Measurements from ENCODE around the gene HOXA3.
A peak's percentile ranks its signal among the peaks of the same experiment; 100 is the strongest.

Gene HOXA3

DNA sequence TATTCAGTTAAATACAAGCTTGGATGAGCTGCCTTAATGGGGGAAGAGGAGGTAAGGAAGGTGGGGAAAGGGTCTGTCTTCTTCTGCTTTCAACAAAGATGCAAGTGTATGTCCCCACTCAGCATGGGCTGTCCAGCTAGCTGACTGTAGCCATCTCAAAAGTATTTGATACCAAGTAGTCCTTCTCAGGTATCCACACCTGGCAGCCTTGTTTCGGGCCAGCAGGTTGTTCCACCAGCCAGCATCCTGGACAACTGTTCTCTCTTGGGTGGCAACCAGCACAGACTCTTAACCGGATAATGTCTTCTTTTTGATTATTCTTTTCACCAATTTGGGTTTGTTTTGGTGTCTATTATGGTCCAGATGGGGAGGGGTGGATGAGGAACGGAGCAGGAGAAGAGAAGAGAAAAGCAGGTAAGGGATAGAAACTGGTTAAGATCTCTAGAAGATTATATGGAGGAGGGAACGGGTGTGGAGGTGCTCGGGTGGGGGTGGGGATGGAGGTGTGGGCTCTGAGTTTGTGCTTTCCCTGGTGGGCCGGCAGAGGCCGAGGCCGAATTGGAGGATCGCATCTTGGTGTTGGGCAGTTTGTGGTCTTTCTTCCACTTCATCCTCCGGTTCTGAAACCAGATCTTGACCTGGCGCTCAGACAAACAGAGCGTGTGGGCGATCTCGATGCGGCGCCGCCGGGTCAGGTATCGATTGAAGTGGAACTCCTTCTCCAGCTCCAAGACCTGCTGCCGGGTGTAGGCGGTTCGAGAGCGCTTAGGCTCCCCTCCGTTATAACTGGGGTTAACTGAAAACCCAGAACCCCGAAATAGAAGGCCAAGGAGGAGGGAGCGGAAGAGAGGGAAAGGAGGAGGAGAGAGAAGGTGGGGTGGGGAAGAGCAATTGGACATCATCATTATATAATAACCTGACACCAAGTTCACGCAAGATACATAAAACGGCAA lies 23.3 kb downstream of the HOXA3 start:
- DNase-seq (ENCODE audit: low spot score) = no peak

DNA sequence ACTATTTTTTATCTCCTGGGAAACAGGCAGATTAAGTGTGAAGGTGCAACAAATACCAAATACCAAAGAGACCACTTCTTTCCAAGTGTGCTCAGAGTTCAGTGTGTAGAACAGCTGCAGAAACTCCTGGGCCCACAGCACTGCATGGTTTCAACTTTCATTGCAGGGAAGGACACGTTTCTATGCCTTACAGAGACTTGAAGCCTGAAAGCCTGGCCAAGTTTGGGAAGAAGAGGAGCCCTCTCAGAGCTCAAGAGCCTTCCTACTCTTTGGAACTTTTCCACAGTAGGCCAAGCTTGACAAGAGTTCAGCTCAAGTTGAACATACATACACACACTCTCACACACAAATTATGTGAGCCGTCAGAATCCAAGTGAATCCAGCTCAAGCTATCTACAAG lies 24.3 kb downstream of the HOXA3 start:
- DNase-seq (ENCODE audit: low spot score) = no peak

DNA sequence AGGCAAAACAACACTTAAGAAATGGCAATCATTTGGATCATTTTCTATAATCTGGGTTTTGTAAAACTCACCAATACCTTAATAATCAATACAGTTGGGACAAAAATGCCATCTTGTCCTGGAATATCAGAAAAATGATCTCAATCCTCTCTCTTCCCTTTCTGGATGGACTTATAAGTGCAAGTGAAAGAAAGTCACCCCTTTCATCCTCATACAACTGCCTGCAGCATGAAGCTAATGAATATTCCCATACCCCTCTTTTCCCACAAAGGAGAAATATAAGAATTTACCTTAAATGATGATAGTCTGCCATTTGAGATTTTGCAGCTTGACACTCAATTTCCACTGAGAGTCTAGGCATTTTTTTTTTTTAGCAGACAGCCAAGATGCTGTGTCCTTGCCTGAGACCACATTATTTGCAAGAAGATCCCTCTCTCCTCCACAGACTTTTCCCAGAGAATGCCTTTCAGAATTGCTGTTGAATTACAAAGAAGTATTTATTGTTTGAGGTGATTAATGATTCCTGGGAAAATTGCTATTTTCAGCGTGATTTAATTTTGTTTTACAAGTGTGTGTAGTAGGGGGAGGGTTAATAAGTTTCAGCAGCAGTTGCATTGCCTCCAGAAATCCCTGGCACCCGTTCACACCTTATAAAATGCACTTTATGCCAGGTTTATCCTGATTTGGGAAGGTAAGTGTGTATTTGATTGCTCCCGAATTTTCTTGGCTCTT lies 25.6 kb downstream of the HOXA3 start:
- DNase-seq (ENCODE audit: low spot score) = no peak

DNA sequence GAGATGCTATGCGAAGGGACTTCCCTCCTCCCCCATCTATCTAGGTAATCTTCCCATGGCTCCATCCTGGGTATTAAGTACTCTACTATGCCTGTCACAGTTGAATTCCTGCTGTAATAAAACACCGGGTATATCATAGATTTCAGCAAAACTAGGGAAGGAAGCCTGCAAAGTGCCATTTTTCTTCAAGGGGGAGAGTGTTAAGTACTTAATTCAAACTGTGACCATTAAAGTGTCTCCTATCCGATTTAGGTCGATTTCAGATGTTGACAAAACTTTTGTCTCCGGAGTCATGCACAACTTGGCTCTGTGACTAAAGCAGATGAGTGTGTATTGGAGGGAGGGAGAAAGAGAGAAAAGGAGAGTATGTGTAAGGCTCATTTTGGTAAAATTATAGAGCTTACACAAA lies 26.4 kb downstream of the HOXA3 start:
- DNase-seq (ENCODE audit: low spot score) = peak; percentile 57

DNA sequence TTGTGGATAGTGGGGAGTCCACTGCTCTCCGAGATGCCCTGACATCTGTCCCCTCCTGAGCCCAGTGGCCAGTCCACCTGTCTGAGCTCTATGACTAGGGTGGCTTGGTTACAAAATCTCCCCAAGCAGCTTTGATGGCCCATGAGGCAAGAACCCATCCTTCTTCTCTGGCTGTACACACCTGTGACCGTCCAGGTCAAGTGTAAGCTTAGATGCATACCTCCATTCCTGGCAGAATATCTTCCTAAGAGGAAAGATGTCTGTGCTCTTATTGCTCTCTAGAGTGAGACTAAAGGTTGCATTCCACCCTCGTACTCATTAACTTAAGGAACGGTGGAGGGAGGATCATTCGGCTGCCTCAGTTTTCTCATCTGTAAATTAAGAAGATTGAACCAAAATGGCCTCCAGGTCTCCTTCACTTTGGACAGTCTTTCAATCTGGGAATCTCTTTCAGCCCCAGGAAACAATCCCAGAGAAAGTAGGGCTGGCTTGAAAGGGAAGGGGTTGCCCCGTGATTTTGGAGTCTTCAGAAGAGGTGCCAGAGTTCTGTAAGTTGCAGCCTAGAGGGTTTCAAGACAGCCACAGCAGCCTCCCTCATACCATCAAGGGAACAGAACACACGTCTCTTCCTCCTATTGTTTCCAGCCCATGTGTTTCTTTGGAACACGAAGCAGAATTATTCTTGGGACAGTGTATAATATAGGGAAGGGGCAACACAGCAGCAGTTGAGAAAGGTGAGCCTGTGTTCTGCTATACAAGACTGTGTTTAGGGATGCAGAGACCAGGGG lies 27.3 kb downstream of the HOXA3 start:
- DNase-seq (ENCODE audit: low spot score) = peak; percentile 68

DNA sequence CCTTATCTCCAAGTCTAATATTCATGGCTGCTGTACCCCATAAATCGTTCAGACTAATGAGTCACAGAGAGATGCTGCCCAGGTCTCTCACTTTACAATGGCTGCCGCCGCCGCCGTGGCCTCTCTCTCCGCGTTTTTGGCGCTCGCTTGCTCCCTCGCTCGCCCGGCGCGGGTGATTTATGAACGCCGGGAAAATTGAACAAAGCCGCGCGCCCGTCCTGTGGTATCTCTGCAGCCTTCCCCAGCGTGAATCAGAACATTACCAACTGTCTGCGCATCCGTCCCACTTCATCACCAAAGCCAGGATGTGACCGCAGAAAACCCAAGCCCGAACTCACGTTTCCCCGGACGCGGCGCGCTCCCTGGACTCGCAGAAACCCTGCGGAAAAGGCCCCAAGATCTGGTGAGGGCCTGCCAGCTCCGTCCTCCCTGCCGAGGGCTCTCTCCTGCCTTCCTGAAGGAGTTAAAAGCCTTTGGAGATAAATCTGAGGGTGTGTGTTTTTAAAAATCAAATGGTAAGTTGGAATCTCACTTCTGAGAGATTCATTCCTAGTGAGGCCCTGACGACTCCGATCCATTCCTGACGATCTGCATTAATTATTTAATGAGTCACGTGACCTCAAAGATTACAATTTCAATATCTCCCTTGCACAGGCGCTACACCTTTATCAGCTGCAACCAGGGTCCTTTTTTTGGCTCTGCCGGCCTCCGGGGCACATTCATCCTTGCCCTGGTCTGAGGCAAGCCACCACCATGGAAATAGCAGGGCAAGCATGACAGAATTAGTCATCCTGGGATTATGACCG lies 28.1 kb downstream of the HOXA3 start:
- peak; percentile 96 for DNase-seq (ENCODE audit: low spot score)

DNA sequence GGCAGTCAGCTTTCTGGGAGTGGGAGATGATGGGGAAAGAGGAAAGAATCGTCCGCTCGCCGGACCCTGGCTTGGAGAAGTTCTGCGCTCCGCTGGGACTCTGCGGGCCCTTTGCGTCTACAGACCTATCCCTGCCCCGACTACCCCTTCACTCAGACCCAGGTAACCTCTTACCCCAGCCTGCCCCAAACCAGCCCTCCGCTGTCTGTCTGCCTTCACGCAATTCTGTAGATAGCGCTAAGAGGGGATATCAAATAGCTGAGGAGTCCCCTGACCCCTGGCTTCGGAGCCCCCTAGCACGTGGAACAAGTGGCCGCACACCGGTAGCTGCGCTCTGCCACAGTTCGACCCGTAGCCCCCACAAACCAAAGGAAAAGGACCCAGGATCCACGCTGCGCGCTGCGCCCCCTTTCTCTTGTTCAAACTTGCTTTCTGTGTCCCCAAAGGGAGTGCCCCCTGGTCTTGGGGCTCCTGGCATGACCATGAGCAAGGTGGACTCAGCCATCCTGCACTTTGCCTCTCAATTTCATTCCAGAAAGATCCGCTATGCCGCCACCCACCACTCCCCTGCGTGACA lies 28.8 kb downstream of the HOXA3 start:
- DNase-seq (ENCODE audit: low spot score) = no peak

DNA sequence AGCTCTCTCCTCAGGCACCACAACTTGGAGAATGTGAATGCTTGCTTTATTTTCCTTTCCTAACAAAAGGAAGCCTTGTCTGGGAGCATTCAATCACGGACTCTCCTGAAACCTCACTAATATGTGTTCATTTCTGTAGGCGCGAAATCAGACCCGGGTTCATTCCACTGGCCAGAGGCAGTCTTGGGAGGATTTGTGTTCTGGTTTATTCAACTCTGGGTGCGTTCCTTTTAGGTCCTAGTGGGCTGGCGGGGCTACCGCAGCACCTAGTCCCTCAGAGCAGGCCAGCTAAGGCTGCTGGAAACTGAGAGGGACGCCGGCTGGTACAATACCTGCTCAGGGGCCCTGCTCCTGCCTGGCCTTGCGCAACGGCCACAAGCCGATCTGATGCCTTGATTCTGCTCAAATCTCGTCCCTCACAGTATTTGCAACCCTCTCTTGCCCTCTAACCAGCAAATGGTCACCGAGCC lies 29.3 kb downstream of the HOXA3 start:
- no peak for DNase-seq (ENCODE audit: low spot score)

DNA sequence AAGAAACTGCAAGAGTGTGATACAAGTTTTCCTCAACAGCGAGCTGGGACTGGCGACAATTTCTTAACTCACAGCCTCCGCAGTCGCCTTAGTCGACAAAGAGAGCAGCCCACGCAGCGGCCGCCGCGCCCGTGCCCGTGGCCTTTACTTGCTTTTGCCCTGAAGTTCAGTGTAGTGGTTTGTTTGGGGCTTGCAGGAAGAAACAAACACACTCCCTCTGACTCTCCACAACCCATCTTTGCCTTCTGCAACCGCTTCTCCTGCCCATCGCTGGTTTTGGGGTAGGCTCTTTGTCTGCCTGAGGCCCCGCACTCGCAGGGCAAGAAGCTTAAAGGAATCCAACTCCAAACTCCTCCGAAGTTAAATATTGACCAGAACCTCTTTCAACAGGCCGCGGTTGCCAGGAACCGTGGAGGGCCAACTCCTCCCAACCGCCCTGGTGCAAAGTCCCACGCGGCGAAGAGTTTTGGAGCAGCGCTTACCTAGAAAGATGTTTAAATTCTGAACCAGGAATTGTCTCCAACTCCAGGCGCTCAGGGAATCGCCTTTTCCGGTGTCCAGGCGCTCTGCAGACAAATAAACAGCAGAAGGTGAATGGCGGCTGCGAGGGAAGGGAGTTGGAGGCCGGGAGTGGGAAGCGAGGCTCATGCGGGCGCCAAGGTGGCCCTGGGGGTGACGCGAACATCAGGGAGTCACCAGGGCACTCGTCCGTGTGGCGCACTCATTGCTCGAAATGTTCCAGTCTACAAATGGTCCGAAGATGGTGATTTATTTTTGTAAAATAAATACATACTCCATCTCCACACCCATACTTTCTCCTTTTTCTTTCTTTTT lies 30.1 kb downstream of the HOXA3 start:
- DNase-seq (ENCODE audit: low spot score) = peak; percentile 86

DNA sequence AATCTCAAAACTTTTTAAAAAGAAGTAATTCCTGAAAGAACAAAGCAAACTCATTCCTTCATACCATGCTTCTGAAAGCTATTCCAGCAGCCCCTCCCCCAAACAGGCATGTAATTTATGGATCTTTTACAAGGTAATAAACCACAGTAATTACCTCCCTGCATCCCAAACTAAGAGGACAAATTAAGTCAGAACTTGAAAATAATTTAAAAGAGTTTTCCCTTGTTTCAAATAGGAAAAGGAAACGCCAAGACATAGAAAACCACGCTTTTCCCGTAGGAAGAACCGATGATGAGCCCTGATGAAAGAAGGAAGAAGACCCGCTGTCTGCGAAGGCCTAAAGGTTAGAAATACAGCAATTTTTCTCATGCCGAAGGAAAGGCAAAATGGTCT lies 30.7 kb downstream of the HOXA3 start:
- DNase-seq (ENCODE audit: low spot score) = no peak

DNA sequence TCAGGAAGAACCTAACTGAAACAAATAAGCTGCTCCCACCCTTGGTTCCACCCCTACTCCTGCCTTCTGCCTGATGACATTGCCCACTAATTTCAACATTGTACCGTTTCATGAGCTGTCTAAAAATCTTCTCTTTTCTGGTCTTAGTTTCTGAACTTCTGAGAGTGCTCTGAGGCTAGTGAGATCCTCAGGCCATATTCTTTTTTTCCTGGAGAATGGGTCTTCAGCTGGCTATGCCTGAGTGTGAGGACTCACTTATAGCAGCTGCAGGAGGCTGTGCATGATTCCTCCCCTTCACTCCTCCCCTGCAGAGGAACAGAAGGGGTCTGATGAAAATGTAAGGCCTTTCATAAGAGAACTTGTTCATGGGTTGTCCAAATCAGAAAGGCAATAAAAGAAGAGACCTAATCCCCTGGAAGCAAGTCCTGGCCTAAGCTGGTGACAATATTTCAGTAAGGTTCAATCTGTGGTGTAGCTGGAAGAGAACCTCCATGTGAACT lies 32.9 kb downstream of the HOXA3 start:
- DNase-seq (ENCODE audit: low spot score) = no peak

DNA sequence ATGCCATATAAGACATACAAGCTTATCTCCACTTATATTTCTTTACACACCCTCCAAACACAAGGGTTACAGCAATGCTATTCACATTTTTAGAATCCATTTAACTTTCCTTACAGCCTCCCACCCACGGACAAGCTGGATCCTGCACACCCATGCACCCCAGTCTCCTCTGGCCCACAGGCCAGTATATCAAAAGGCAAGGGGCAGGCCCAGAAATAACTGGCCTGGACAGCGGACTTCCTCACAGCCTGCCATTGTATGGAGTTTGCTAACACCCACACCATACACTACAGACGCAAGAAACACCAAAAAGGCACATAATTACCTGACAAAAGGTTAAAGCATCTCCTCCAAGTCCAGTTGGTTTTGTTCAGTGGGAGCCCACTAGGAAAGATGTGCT lies 33.8 kb downstream of the HOXA3 start:
- DNase-seq (ENCODE audit: low spot score) = no peak

DNA sequence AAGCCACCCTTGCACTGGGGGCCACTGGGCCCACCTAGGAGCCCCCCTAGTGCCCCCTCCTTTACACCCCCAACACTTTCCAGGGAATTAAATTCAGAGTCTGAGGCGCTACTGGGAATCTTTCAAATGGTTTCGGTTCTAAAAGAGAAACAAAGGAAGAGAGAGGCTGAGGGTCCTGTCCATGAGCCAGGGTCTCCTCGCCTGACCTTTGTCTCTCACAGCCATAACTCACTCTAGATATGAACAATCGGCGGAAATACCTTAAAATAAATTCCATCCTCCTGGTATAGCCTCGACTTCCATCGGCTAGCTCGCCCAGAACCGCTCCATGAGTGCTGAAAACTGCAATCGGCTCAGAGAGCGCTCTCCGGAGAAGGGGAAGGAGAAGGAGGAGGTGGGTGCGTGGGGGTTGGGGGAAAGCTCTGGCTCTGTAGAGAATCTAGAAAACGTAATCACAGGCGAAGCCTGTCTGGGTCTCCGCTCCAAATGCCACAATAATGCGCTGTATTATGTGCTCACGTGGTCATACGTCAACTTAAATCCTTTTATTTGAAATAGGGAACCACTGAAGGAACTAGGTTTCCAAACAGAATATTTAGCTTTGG lies 34.4 kb downstream of the HOXA3 start:
- peak; percentile 77 for DNase-seq (ENCODE audit: low spot score)

DNA sequence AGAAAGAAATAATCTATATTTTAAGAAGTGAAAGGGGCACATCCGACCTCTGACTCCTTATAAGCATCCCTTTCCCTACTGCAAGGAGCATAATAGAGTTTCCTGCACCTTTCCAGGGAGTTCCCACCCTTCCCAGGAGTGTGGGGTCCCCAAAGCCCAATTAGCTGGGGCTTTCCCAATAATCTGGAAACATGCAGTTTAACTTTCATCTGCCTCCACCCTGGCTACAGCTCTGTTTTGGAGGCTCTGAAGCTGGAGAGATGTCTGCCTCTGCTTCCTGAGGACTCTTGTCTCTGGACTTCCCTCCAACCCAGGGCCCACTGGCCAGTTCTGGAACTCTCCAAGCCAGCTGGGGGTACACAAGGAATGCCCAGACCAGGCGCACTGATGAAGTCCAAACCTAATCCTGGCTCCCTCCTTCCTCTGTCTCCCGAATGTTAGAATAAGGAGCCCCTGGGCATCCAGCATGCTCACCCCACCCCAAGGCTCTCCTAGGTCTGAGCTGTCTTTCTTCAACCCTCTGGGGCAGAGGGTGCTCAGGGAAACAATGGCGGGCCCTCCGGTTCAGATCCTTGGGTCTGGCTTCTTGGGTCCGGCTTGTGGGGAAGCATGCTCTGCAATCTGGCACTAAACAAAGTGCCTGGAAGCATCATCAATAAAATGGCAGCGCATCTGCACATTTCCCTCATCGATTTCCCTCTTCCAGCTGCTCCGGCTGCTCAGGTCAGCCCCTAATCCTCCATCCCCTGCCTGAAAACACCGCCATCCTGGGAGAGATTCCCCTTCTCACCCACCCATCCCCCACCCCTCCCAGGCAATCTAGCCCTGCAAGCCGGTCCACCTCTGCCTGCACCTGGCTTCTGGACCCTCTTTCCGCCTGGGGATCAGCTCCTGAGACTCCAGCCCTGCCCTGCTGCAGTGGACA lies 35.2 kb downstream of the HOXA3 start:
- DNase-seq (ENCODE audit: low spot score) = no peak

DNA sequence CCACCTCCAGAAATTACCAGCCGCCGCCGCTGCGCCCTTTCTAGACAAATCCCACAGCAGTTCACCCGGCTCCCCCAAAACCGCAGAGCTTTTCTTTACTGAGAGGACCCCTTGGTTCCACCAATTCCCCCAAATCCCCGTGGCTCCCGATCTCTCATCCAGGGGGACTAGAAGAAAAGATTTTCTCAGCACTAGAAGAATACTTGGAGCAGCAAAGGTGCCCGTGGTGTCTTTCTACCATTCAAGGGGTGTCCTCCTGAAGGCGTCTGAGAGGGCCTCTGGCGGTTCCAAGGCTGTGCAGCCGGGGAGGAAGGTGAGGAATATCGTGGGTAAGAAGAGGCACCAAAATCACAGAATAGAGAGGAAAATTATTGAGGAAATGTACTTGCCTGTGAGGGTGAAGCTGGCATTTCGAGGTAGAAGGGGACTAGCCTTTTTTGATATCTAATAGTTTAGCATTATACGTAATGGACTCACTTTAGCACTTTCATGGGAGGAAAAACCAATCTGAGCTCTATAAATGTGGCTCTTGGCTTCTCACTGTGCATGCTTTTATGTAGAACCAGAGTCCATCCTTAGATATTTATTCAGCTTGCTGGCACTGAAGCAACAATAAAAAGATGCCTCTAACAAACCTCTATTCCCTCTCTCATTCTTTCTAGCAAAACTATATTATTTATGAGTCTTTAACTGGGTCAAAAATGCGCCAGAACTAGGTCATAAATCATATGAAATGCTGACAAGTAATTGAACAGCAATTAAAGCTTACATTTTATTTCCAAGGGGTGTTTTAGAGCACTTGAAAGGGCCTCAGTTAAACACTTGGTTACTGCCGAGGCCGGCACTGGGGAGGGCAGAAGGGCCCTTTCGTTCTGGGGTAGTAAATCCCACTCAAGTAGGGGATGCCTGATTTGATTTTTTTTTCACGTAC lies 36.1 kb downstream of the HOXA3 start:
- DNase-seq (ENCODE audit: low spot score) = no peak

DNA sequence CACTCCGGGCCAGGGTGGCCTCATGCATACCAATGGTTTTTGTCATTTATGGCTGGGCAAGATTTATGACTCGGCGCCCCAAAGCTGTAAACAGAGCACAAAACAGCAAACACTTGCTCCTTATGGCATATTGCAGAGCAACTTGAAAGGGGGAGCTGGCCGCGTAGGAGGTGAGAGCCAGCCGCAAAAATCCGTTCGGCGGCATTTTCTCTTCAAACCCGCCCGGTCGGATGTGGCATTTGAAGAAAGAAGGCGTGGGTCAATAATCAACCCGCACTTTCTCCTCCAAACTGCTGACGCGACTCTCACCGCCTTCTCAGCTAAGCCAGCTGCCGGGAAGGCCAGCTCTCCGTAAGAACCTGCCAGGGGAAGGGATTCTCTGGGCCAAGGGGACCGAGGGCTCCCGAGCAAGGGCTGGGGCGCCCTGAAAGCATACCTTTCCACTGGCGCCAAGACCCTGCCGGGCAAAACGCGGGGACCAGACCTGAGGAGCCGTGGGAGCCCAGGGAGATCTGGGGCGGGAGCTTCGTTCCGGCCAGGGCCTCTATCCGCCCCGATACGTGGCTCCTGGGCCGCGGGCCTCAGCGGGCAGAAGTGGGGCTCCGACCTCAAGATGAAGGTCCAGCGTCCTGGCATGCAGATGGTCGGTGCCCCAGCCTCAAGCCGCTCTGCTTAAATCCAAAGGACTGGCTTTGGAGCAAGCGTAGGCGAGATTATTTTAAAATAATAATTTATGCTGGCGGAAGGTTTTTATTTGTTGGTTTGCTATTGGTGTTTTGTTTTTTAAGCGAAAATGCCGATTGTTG lies 37.0 kb downstream of the HOXA3 start:
- peak; percentile 95 for DNase-seq (ENCODE audit: low spot score)

DNA sequence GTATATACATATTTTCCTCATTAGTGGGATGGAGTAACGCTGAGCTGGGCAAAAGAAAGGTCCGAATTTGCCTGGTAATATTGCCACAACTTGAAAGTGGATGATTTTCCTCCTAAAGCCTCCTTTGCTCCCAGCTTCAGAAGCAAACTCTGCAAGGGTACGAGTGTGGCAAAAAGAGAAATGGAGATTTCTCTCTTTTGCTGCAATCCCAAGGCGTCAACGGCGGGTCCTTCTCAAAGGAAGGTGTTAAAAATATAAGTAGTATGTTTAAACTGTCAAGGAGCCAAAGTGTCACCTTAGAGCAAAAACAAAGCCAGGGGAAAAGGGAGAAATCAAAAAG lies 37.5 kb downstream of the HOXA3 start:
- DNase-seq (ENCODE audit: low spot score) = no peak
